ENCODE measurements around the gene CPLX1. TPM values are rescaled to one million over a fixed set of nuclear protein-coding genes. Genes with fewer than 3 reads are reported as not detected.

CPLX1 gene
- total RNA-seq, 5 donors from 2014 or later (not counting 1 experiment from before 2014, with no cell fraction given), result 0.73 to 2.6 (median 1.2) TPM

- H3K4me3 ChIP-seq (ENCODE audit: control insufficient read depth in 1 of 2, extremely low read depth in 1 of 2, low read length in 1 of 2), result no peak overlapping the region
- Mint-ChIP-seq H3K27ac (no peak overlapping the region), H3K36me3 (peaks cover 25% of the 10 kb centered on the region), H3K4me3 (no peak overlapping the region), H3K9me3 (peaks cover 0 to 6% (median 0%) of the 10 kb centered on the region in 3 donors), H3K4me1 (peaks cover 0 to 4% (median 0%) of the 10 kb centered on the region in 3 donors), H3K27me3 (no peaks in the 10 kb centered on the region)
- H3K4me1 ChIP-seq (ENCODE audit: control insufficient read depth in 1 of 2, extremely low read depth in 1 of 2, insufficient read depth in 2 of 2, low read length in 2 of 2), result no peaks in the 10 kb centered on the region
- WGBS (ENCODE audit: insufficient coverage), result 95% methylated on average over 7 of the region's 10 CpGs
- ChIA-PET POLR2A (interaction anchor here in 1 of 2 donors (0.6 kb wide), 1 partner anchor 91 kb away, joined by 3 read pairs; no protein-coding TSS in a partner anchor), CTCF (no interaction called here)
- no peaks in the 10 kb centered on the region for H3K9me3 ChIP-seq
- no peak overlapping the region for H3K27ac ChIP-seq (ENCODE audit: low read length)
- peaks cover 9 to 10% of the 10 kb centered on the region in 2 donors for H3K36me3 ChIP-seq (ENCODE audit: control insufficient read depth in 2 of 2, extremely low read depth in 1 of 2, insufficient read depth in 1 of 2, low read length in 1 of 2)
- H3K27me3 ChIP-seq (replicated peaks in 1 of 2; ENCODE audit: control insufficient read depth in 2 of 2, extremely low read depth in 1 of 2, insufficient read depth in 2 of 2, low read length in 1 of 2), result no peaks in the 10 kb centered on the region
- no peak for ATAC-seq (replicated peaks in 1 of 4)
- DNase-seq, result no peak
Measured at GRCh38 chr4:844752-845232, 18.9 kb upstream of the CPLX1 start.

GRCh38 chr4:839675-840443, 13.9 kb upstream of the CPLX1 start:
- H3K36me3 Mint-ChIP-seq, result peaks cover 24% of the 10 kb centered on the region
- no peak for ATAC-seq (replicated peaks in 1 of 4)
- no peak overlapping the region for H3K4me3 Mint-ChIP-seq
- H3K4me1 ChIP-seq (ENCODE audit: control insufficient read depth in 1 of 2, extremely low read depth in 1 of 2, insufficient read depth in 2 of 2, low read length in 2 of 2), result no peaks in the 10 kb centered on the region
- no peaks in the 10 kb centered on the region for H3K27me3 Mint-ChIP-seq
- peaks cover 0 to 22% (median 8%) of the 10 kb centered on the region in 3 donors for H3K9me3 Mint-ChIP-seq
- H3K4me3 ChIP-seq (ENCODE audit: control insufficient read depth in 1 of 2, extremely low read depth in 1 of 2, low read length in 1 of 2), result no peak overlapping the region
- H3K27ac ChIP-seq (ENCODE audit: low read length), result no peak overlapping the region
- no CpG with 5 or more reads among the region's 4 CpGs for WGBS (ENCODE audit: insufficient coverage)
- no peaks in the 10 kb centered on the region for H3K36me3 ChIP-seq (ENCODE audit: control insufficient read depth in 2 of 2, extremely low read depth in 1 of 2, insufficient read depth in 1 of 2, low read length in 1 of 2)
- no peaks in the 10 kb centered on the region for H3K9me3 ChIP-seq
- ChIA-PET CTCF (no interaction called here), POLR2A (no interaction called here)
- H3K27ac Mint-ChIP-seq, result no peak overlapping the region
- peaks cover 0 to 5% of the 10 kb centered on the region in 2 experiments for H3K27me3 ChIP-seq (replicated peaks in 1 of 2; ENCODE audit: control insufficient read depth in 2 of 2, extremely low read depth in 1 of 2, insufficient read depth in 2 of 2, low read length in 1 of 2)
- DNase-seq, result no peak
- peaks cover 0 to 4% (median 0%) of the 10 kb centered on the region in 3 donors for H3K4me1 Mint-ChIP-seq

- POLR2A ChIA-PET, result no interaction called here
- Histone ChIP-seq H3K4me1 (ENCODE audit: control insufficient read depth in 1 of 2, extremely low read depth in 1 of 2, insufficient read depth in 2 of 2, low read length in 2 of 2) (peaks cover 0 to 13% of the 10 kb centered on the region in 2 experiments), H3K27me3 (replicated peaks in 1 of 2; ENCODE audit: control insufficient read depth in 2 of 2, extremely low read depth in 1 of 2, insufficient read depth in 2 of 2, low read length in 1 of 2) (peaks cover 0 to 17% of the 10 kb centered on the region in 2 experiments), H3K27ac (ENCODE audit: low read length) (no peak overlapping the region), H3K4me3 (ENCODE audit: control insufficient read depth in 1 of 2, extremely low read depth in 1 of 2, low read length in 1 of 2) (no peak overlapping the region), H3K36me3 (ENCODE audit: control insufficient read depth in 2 of 2, extremely low read depth in 1 of 2, insufficient read depth in 1 of 2, low read length in 1 of 2) (no peaks in the 10 kb centered on the region), H3K9me3 (no peaks in the 10 kb centered on the region)
- H3K4me1 Mint-ChIP-seq, result peaks cover 4 to 9% (median 5%) of the 10 kb centered on the region in 3 donors
- WGBS (ENCODE audit: insufficient coverage), result no CpG with 5 or more reads among the region's 1 CpG
- H3K27me3 Mint-ChIP-seq, result peaks cover 0 to 3% of the 10 kb centered on the region in 2 donors
- no peak for DNase-seq
- ATAC-seq (replicated peaks in 1 of 4), result no peak
- peaks cover 18% of the 10 kb centered on the region for H3K36me3 Mint-ChIP-seq
- peaks cover 0 to 22% (median 8%) of the 10 kb centered on the region in 3 donors for H3K9me3 Mint-ChIP-seq
- CTCF ChIA-PET, result no interaction called here
- no peak overlapping the region for H3K27ac Mint-ChIP-seq
- no peak overlapping the region for H3K4me3 Mint-ChIP-seq
Measured at GRCh38 chr4:837772-838171, 11.8 kb upstream of the CPLX1 start.

GRCh38 chr4:836750-837301, 10.9 kb upstream of the CPLX1 start:
- POLR2A ChIA-PET, result no interaction called here

GRCh38 chr4:836003-836511, 10.1 kb upstream of the CPLX1 start:
- no peak overlapping the region for H3K4me3 ChIP-seq (ENCODE audit: control insufficient read depth in 1 of 2, extremely low read depth in 1 of 2, low read length in 1 of 2)
- Mint-ChIP-seq H3K36me3 (peaks cover 9% of the 10 kb centered on the region), H3K27ac (no peak overlapping the region), H3K9me3 (peaks cover 0 to 16% (median 8%) of the 10 kb centered on the region in 3 donors), H3K27me3 (peaks cover 0 to 3% of the 10 kb centered on the region in 2 donors), H3K4me1 (peaks cover 4 to 10% (median 5%) of the 10 kb centered on the region in 3 donors), H3K4me3 (no peak overlapping the region)
- DNase-seq, result peak in 1 of 35 experiments; percentile 1
- CTCF ChIA-PET, result no interaction called here
- WGBS (ENCODE audit: insufficient coverage), result 97% methylated on average over 28 of the region's 32 CpGs
- no peaks in the 10 kb centered on the region for H3K36me3 ChIP-seq (ENCODE audit: control insufficient read depth in 2 of 2, extremely low read depth in 1 of 2, insufficient read depth in 1 of 2, low read length in 1 of 2)
- ATAC-seq (replicated peaks in 1 of 4), result no peak
- H3K27ac ChIP-seq (ENCODE audit: low read length), result no peak overlapping the region
- peaks cover 0 to 31% of the 10 kb centered on the region in 2 experiments for H3K27me3 ChIP-seq (replicated peaks in 1 of 2; ENCODE audit: control insufficient read depth in 2 of 2, extremely low read depth in 1 of 2, insufficient read depth in 2 of 2, low read length in 1 of 2)
- POLR2A ChIA-PET, result no interaction called here
- H3K9me3 ChIP-seq, result no peaks in the 10 kb centered on the region
- H3K4me1 ChIP-seq (ENCODE audit: control insufficient read depth in 1 of 2, extremely low read depth in 1 of 2, insufficient read depth in 2 of 2, low read length in 2 of 2), result peaks cover 0 to 15% of the 10 kb centered on the region in 2 experiments

More at GRCh38 chr4:836750-837301, 10.9 kb upstream of the CPLX1 start:
- Histone ChIP-seq H3K4me3 (ENCODE audit: control insufficient read depth in 1 of 2, extremely low read depth in 1 of 2, low read length in 1 of 2) (no peak overlapping the region), H3K9me3 (no peaks in the 10 kb centered on the region), H3K36me3 (ENCODE audit: control insufficient read depth in 2 of 2, extremely low read depth in 1 of 2, insufficient read depth in 1 of 2, low read length in 1 of 2) (no peaks in the 10 kb centered on the region), H3K4me1 (ENCODE audit: control insufficient read depth in 1 of 2, extremely low read depth in 1 of 2, insufficient read depth in 2 of 2, low read length in 2 of 2) (peaks cover 0 to 15% of the 10 kb centered on the region in 2 experiments), H3K27me3 (replicated peaks in 1 of 2; ENCODE audit: control insufficient read depth in 2 of 2, extremely low read depth in 1 of 2, insufficient read depth in 2 of 2, low read length in 1 of 2) (peaks cover 0 to 24% of the 10 kb centered on the region in 2 experiments), H3K27ac (ENCODE audit: low read length) (no peak overlapping the region)
- no peak overlapping the region for H3K27ac Mint-ChIP-seq
- H3K4me1 Mint-ChIP-seq, result peaks cover 4 to 9% (median 5%) of the 10 kb centered on the region in 3 donors
- H3K9me3 Mint-ChIP-seq, result peaks cover 0 to 20% (median 8%) of the 10 kb centered on the region in 3 donors
- H3K4me3 Mint-ChIP-seq, result no peak overlapping the region
- ATAC-seq (replicated peaks in 1 of 4), result no peak
- WGBS (ENCODE audit: insufficient coverage), result 91% methylated on average over 19 of the region's 22 CpGs
- CTCF ChIA-PET, result no interaction called here
- DNase-seq, result peak in 1 of 35 experiments; percentile 1
- peaks cover 0 to 3% of the 10 kb centered on the region in 2 donors for H3K27me3 Mint-ChIP-seq
- H3K36me3 Mint-ChIP-seq, result peaks cover 13% of the 10 kb centered on the region

- no peak overlapping the region for H3K27ac ChIP-seq (ENCODE audit: low read length)
- peaks cover 0 to 15% of the 10 kb centered on the region in 2 experiments for H3K4me1 ChIP-seq (ENCODE audit: control insufficient read depth in 1 of 2, extremely low read depth in 1 of 2, insufficient read depth in 2 of 2, low read length in 2 of 2)
- Mint-ChIP-seq H3K9me3 (peaks cover 0 to 16% (median 8%) of the 10 kb centered on the region in 3 donors), H3K4me3 (no peak overlapping the region), H3K27ac (no peak overlapping the region), H3K36me3 (peaks cover 6% of the 10 kb centered on the region), H3K4me1 (peaks cover 4 to 10% (median 5%) of the 10 kb centered on the region in 3 donors), H3K27me3 (peaks cover 3% of the 10 kb centered on the region in 2 donors)
- ChIA-PET POLR2A (no interaction called here), CTCF (no interaction called here)
- no peaks in the 10 kb centered on the region for H3K36me3 ChIP-seq (ENCODE audit: control insufficient read depth in 2 of 2, extremely low read depth in 1 of 2, insufficient read depth in 1 of 2, low read length in 1 of 2)
- 92% methylated on average over 42 of the region's 46 CpGs for WGBS (ENCODE audit: insufficient coverage)
- DNase-seq, result peak in 1 of 35 experiments; percentile 2
- H3K27me3 ChIP-seq (replicated peaks in 1 of 2; ENCODE audit: control insufficient read depth in 2 of 2, extremely low read depth in 1 of 2, insufficient read depth in 2 of 2, low read length in 1 of 2), result peaks cover 0 to 37% of the 10 kb centered on the region in 2 experiments
- no peak overlapping the region for H3K4me3 ChIP-seq (ENCODE audit: control insufficient read depth in 1 of 2, extremely low read depth in 1 of 2, low read length in 1 of 2)
- no peaks in the 10 kb centered on the region for H3K9me3 ChIP-seq
- ATAC-seq (replicated peaks in 1 of 4), result no peak
Measured at GRCh38 chr4:835148-836002, 9.4 kb upstream of the CPLX1 start.

All from T-cell (primary cell).